Measurements from ENCODE around the gene MLANA.

DNA sequence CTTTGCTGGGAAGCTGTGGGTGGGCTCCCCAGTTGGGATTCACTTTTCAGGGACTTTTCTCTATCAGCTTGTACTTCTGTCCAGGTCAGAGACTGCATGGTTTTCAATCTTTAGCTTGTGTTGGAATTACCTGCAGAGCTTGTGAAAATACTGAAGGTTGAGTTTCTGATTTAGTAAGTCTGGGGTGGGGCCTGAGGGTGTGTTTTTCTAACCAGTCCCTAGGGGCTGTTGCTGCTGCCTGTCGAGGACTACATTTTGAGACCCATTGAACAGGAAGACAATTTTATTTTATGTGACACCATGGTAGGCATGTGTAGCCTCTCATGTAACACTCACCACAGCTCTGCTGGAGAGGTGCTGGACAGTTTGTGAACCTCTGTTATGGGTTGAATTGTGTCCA lies 14.7 kb upstream of the MLANA start:
- TF ChIP-seq, protein P1, sequence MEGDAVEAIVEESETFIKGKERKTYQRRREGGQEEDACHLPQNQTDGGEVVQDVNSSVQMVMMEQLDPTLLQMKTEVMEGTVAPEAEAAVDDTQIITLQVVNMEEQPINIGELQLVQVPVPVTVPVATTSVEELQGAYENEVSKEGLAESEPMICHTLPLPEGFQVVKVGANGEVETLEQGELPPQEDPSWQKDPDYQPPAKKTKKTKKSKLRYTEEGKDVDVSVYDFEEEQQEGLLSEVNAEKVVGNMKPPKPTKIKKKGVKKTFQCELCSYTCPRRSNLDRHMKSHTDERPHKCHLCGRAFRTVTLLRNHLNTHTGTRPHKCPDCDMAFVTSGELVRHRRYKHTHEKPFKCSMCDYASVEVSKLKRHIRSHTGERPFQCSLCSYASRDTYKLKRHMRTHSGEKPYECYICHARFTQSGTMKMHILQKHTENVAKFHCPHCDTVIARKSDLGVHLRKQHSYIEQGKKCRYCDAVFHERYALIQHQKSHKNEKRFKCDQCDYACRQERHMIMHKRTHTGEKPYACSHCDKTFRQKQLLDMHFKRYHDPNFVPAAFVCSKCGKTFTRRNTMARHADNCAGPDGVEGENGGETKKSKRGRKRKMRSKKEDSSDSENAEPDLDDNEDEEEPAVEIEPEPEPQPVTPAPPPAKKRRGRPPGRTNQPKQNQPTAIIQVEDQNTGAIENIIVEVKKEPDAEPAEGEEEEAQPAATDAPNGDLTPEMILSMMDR (IDR thresholded peaks at IDR 0.05; ENCODE audit: insufficient read depth, low read length) = no peak
- no peak for TF ChIP-seq POLR2AphosphoS5 (IDR thresholded peaks at IDR 0.05; ENCODE audit: low read depth)
